Dermis microvascular lymphatic vessel endothelial cell (primary cell): ENCODE results near the gene TTC16. TPM values are rescaled to one million over a fixed set of nuclear protein-coding genes. Genes with fewer than 3 reads are reported as not detected.
"Not testable (repeated sequence)": the region's sequence is repeated elsewhere in the genome, so short reads cannot be mapped to it uniquely, and the experiment has no call there.

ENCODE experiments used
- DNase-seq, 2 donors: peaks; one replicate each; pipeline versions ENCODE4 v3.0.0 to v3.0.0-alpha.2; 2010; ENCODE audit warnings: low read depth in 2 of 2
- total RNA-seq: library from RNA; depleted of rRNA; stranded (reverse); fragments of >200 nt; gene quantifications from 2 replicates; pipeline ENCODE4 v1.2.1, GENCODE V29; 2014

The TTC16 gene
- total RNA-seq, 1 donor from 2014 or later, result not detected

GRCh38 chr9:127739614-127740330 lies 23.9 kb downstream of the TTC16 start:
- DNase-seq, result no peak

- DNase-seq, result peak in 1 of 2 donors; percentile 40
Observed at GRCh38 chr9:127741831-127742434, 26.1 kb downstream of the TTC16 start.

GRCh38 chr9:127742435-127743088 lies 26.7 kb downstream of the TTC16 start:
- DNase-seq, result no peak

- DNase-seq, result no peak
Observed at GRCh38 chr9:127744398-127745110, 28.7 kb downstream of the TTC16 start.

- no peak for DNase-seq
Observed at GRCh38 chr9:127746959-127747569, 31.2 kb downstream of the TTC16 start.

GRCh38 chr9:127749090-127749787 lies 33.4 kb downstream of the TTC16 start:
- DNase-seq, result no peak

GRCh38 chr9:127751269-127752054 lies 35.6 kb downstream of the TTC16 start:
- peak in 1 of 2 donors; percentile 32 for DNase-seq

- DNase-seq, result no peak
Observed at GRCh38 chr9:127753148-127753547, 37.3 kb downstream of the TTC16 start.

- DNase-seq, result no peak
Observed at GRCh38 chr9:127753622-127754021, 37.7 kb downstream of the TTC16 start.

- no peak for DNase-seq
Observed at GRCh38 chr9:127754099-127755060, 38.5 kb downstream of the TTC16 start.

GRCh38 chr9:127755061-127756060 lies 39.5 kb downstream of the TTC16 start:
- DNase-seq, result peak in 1 of 2 donors; percentile 39

- DNase-seq, result no peak
Observed at GRCh38 chr9:127756233-127756632, 40.4 kb downstream of the TTC16 start.

- DNase-seq, result not testable (repeated sequence)
Observed at GRCh38 chr9:127756776-127757175, 40.9 kb downstream of the TTC16 start.

GRCh38 chr9:127758843-127759242 lies 43.0 kb downstream of the TTC16 start:
- no peak for DNase-seq

GRCh38 chr9:127761061-127761460 lies 45.2 kb downstream of the TTC16 start:
- DNase-seq, result no peak

- DNase-seq, result no peak
Observed at GRCh38 chr9:127761491-127761956, 45.6 kb downstream of the TTC16 start.

- DNase-seq, result peak in 1 of 2 donors; percentile 71
Observed at GRCh38 chr9:127762111-127762676, 46.3 kb downstream of the TTC16 start.
